HepG2 (cell line): ENCODE data around the gene PALM. TPM values are rescaled to one million over a fixed set of nuclear protein-coding genes. Genes with fewer than 3 reads are reported as not detected.

Source experiments
- ATAC-seq: fragments of 200-7000 bp; cut with Tn5 transposase; 3 replicates; pipeline ENCODE4 v1.9.1; 2020; ENCODE audit warnings: mild to moderate bottlenecking, moderate library complexity
- BruUV-seq: library from RNA; stranded (reverse); fragments of 400-500 nt; replicated peaks from 2 replicates; lab custom pipeline; 2021; lab: Mats Ljungman, UMichigan
- CTCF ChIA-PET: fragments of 300-600 bp; formaldehyde crosslinking; extraction: SDS; loops from one replicate; lab custom pipeline; 2021; ENCODE audit warnings: low total read pairs, inconsistent platforms, low intra/inter-chr PET ratio; lab: Yijun Ruan, JAX
- POLR2A ChIA-PET: fragments of 350-600 bp; sonication (Branson Sonifier 250); formaldehyde crosslinking; loops from one replicate; lab custom pipeline; 2020; ENCODE audit warnings: antibody characterized with exemption, inconsistent platforms; lab: Yijun Ruan, JAX
- DNase-seq: peaks from one replicate; pipeline ENCODE4 v3.0.0-alpha.2; 2015; ENCODE audit warnings: low spot score
- FAIRE-seq: peaks from 3 replicates; lab custom pipeline; 2011; peaks lifted over from hg19 to GRCh38; lab: Jason Lieb, UNC
- H2AFZ ChIP-seq: one replicate; pipeline ENCODE4 v1.6.1; 2011; ENCODE audit warnings: low read length, inconsistent platforms
- H3K27ac ChIP-seq: fragments of 300-600 bp; 3 replicates; pipeline ENCODE4 v1.8.0; 2011; ENCODE audit warnings: mixed run types, mild to moderate bottlenecking, mixed read lengths, low read length, inconsistent platforms; ENCODE audit not compliant: insufficient read depth; ENCODE audit errors: extremely low read length
- H3K27me3 ChIP-seq, 2 experiments: fragments of 200-600 bp in 1 of 2; 2 replicates in 1 of 2; 3 replicates in 1 of 2; pipeline versions ENCODE4 v1.6.0 to v1.8.0; 2011; ENCODE audit warnings: low read length in 2 of 2, mild to moderate bottlenecking in 2 of 2, moderate library complexity in 2 of 2, inconsistent platforms in 1 of 2; ENCODE audit not compliant: insufficient read depth in 2 of 2, control insufficient read depth in 1 of 2
- H3K36me3 ChIP-seq, 2 experiments: fragments of 200-600 bp in 1 of 2; replicated peaks in 1 of 2; 2 replicates in 1 of 2; 3 replicates in 1 of 2; pipeline versions ENCODE4 v1.5.1 to v1.8.0; 2011; ENCODE audit warnings: low read length in 2 of 2, inconsistent platforms in 1 of 2; ENCODE audit not compliant: insufficient read depth in 2 of 2, control insufficient read depth in 1 of 2
- H3K4me1 ChIP-seq: 2 replicates; pipeline ENCODE4 v1.5.1; 2012; ENCODE audit warnings: low read length, inconsistent platforms; ENCODE audit not compliant: insufficient read depth
- H3K4me2 ChIP-seq: 2 replicates; pipeline ENCODE4 v1.6.0; 2011; ENCODE audit warnings: low read depth, low read length, inconsistent platforms
- H3K4me3 ChIP-seq, 3 experiments: fragments of 200-600 bp in 1 of 3; sonication (generic), shearing (Covaris generic) in 1 of 3; replicated peaks in 1 of 3; 2 replicates each; pipeline ENCODE4 v1.5.1; 2011 to 2016; ENCODE audit warnings: low read length in 3 of 3, inconsistent platforms in 2 of 3, low read depth in 2 of 3, mild to moderate bottlenecking in 2 of 3, control low read depth in 1 of 3, mixed read lengths in 1 of 3; ENCODE audit not compliant: insufficient read depth in 1 of 3
- H3K79me2 ChIP-seq: one replicate; pipeline ENCODE4 v1.6.1; 2011; ENCODE audit warnings: low read length, inconsistent platforms; ENCODE audit not compliant: insufficient read depth
- H3K9ac ChIP-seq: 2 replicates; pipeline ENCODE4 v1.6.0; 2011; ENCODE audit warnings: mild to moderate bottlenecking, low read depth, low read length, inconsistent platforms; ENCODE audit not compliant: insufficient read depth
- H3K9me3 ChIP-seq: 2 replicates; pipeline ENCODE4 v1.5.1; 2012; ENCODE audit warnings: mild to moderate bottlenecking, low read length
- H4K20me1 ChIP-seq: 2 replicates; pipeline ENCODE4 v1.6.0; 2011; ENCODE audit warnings: inconsistent platforms, mild to moderate bottlenecking, low read length, moderate library complexity; ENCODE audit not compliant: insufficient read depth
- MZF1 ChIP-seq: sonication (generic); formaldehyde crosslinking; IDR thresholded peaks from 2 replicates; pipeline ENCODE4 v1.8.1; 2023; ENCODE audit warnings: mild to moderate bottlenecking, missing genetic modification reagents, borderline replicate concordance
- PPARG ChIP-seq: conservative IDR thresholded peaks from 2 replicates; pipeline ENCODE4 v1.6.1; 2016; ENCODE audit warnings: missing biosample characterization, missing genetic modification reagents
- SALL1 ChIP-seq: sonication (generic); formaldehyde crosslinking; IDR thresholded peaks from 2 replicates; pipeline ENCODE4 v1.8.0; 2022; ENCODE audit warnings: mild to moderate bottlenecking, missing genetic modification reagents
- SATB2 ChIP-seq: sonication (generic); formaldehyde crosslinking; IDR thresholded peaks from 2 replicates; pipeline ENCODE4 v1.5.0; 2020; ENCODE audit warnings: missing genetic modification reagents
- SP2 ChIP-seq: sonication (generic); formaldehyde crosslinking; IDR thresholded peaks from 2 replicates; pipeline ENCODE4 v1.5.1; 2020; ENCODE audit warnings: mild to moderate bottlenecking, missing genetic modification reagents
- TBX2 ChIP-seq: sonication (generic); formaldehyde crosslinking; IDR thresholded peaks from 2 replicates; pipeline ENCODE4 v1.5.0; 2020; ENCODE audit warnings: missing genetic modification reagents, mild to moderate bottlenecking, borderline replicate concordance
- THAP11 ChIP-seq: IDR thresholded peaks from 2 replicates; pipeline ENCODE4 v1.6.1; 2016; ENCODE audit warnings: missing biosample characterization, missing genetic modification reagents
- TMF1 ChIP-seq: sonication (generic); formaldehyde crosslinking; IDR thresholded peaks from 2 replicates; pipeline ENCODE4 v1.8.1; 2022; ENCODE audit warnings: low read depth, missing genetic modification reagents
- ZBTB39 ChIP-seq: sonication (generic); formaldehyde crosslinking; IDR thresholded peaks from 2 replicates; pipeline ENCODE4 v1.5.0; 2020; ENCODE audit warnings: missing genetic modification reagents
- ZNF207 ChIP-seq: fragments of 450-650 bp; IDR thresholded peaks from 2 replicates; pipeline ENCODE4 v1.6.1; 2016; ENCODE audit warnings: antibody characterized with exemption, borderline replicate concordance
- ZNF235 ChIP-seq: sonication (generic); formaldehyde crosslinking; IDR thresholded peaks from 2 replicates; pipeline ENCODE4 v1.8.1; 2023; ENCODE audit warnings: mild to moderate bottlenecking, missing genetic modification reagents, borderline replicate concordance
- ZNF34 ChIP-seq: sonication (generic); formaldehyde crosslinking; IDR thresholded peaks from 2 replicates; pipeline ENCODE4 v1.4.0; 2020; ENCODE audit warnings: mild to moderate bottlenecking, missing genetic modification reagents, borderline replicate concordance
- ZNF503 ChIP-seq: sonication (generic); formaldehyde crosslinking; IDR thresholded peaks from 2 replicates; pipeline ENCODE4 v1.4.0; 2020; ENCODE audit warnings: missing genetic modification reagents
- ZNF883 ChIP-seq: sonication (generic); formaldehyde crosslinking; IDR thresholded peaks from 2 replicates; pipeline ENCODE4 v1.5.1; 2020; ENCODE audit warnings: mild to moderate bottlenecking, missing genetic modification reagents; ENCODE audit errors: not compliant biosample characterization
- WGBS: methylation state at CpG from one replicate; pipeline ENCODE4 v1.1.6; 2017; ENCODE audit warnings: low lambda C conversion rate; 5-methylcytosine and 5-hydroxymethylcytosine counted together
- in situ Hi-C: cut with HindIII; loops from 2 replicates; pipeline ENCODE4 v1.10.0; 2017; ENCODE audit warnings: low pct_unique_long_range_greater_than_20kb; ENCODE audit not compliant: extremely low pct_ligation_motif_present
- intact Hi-C: fragments of 100-400 bp; cut with micrococcal nuclease; formaldehyde crosslinking; loops from one replicate; pipeline ENCODE4 v1.10.0; 2022; ENCODE audit not compliant: unreplicated experiment
- polyA plus RNA-seq, 8 experiments: library from polyadenylated mRNA; depleted of rRNA in 3 of 8; stranded (reverse) in 7 of 8; unstranded in 1 of 8; fragments of >200 nt; fragmentation: Illumina TruSeq in 4 of 8; extraction: Trizol in 4 of 8; gene quantifications; 2 replicates each; pipeline versions ENCODE4 v1.2.1 to v1.2.3, GENCODE V29; 2011 to 2016; ENCODE audit warnings: low read depth in 4 of 8, missing spikeins in 1 of 8, mixed read lengths in 1 of 8; ENCODE audit not compliant: insufficient read depth in 1 of 8
- total RNA-seq, 5 experiments: library from RNA; depleted of rRNA; stranded (reverse); fragments of >200 nt; fragmentation: Illumina TruSeq; extraction: Trizol; gene quantifications; 2 replicates each; pipeline ENCODE4 v1.2.3, GENCODE V29; 2016; ENCODE audit warnings: low read depth in 1 of 5
- TF ChIP-seq, protein P1 (sequence below): IDR thresholded peaks from 2 replicates; pipeline ENCODE4 v1.6.1; 2016; ENCODE audit warnings: low read depth, control low read depth
- TF ChIP-seq, protein P2 (sequence below): sonication (generic); formaldehyde crosslinking; IDR thresholded peaks from 2 replicates; pipeline ENCODE4 v1.5.0; 2020; ENCODE audit warnings: missing genetic modification reagents
- TF ChIP-seq, protein P3 (sequence below): sonication (generic); formaldehyde crosslinking; conservative IDR thresholded peaks from 2 replicates; pipeline ENCODE4 v1.4.0; 2020; ENCODE audit warnings: missing genetic modification reagents

PALM gene
- total and polyA plus RNA-seq, 2 of the 13 experiments (the other 11 are each of a cell fraction or from before 2014, with no cell fraction given), result 4.0 to 9.7 TPM

GRCh38 chr19:731000-731399, 22.3 kb downstream of the PALM start:
- Histone ChIP-seq H3K79me2 (no peaks in the 10 kb centered on the region), H3K27ac (no peak overlapping the region), H3K9ac (no peak overlapping the region), H3K4me2 (no peak overlapping the region), H3K4me1 (no peaks in the 10 kb centered on the region), H4K20me1 (no peaks in the 10 kb centered on the region), H3K36me3 (no peaks in the 10 kb centered on the region), H3K27me3 (no peaks in the 10 kb centered on the region), H2AFZ (no peak overlapping the region), H3K4me3 (no peak overlapping the region), H3K9me3 (no peaks in the 10 kb centered on the region)
- ChIA-PET CTCF (no interaction called here), POLR2A (no interaction called here)
- FAIRE-seq (no peak), ATAC-seq (no peak), DNase-seq (no peak)
- in situ Hi-C loops (loop anchor here (5.0 to 10.0 kb wide), 2 partner anchors 64 to 146 kb away; partner anchors contain the start of gene HCN2), intact Hi-C loops (no loop called here)
- no peak for TF ChIP-seq ZNF207
- no peak for TF ChIP-seq TBX2 (CRISPR knock-in tag)
- TF ChIP-seq SATB2, result no peak
- TF ChIP-seq, protein P1, sequence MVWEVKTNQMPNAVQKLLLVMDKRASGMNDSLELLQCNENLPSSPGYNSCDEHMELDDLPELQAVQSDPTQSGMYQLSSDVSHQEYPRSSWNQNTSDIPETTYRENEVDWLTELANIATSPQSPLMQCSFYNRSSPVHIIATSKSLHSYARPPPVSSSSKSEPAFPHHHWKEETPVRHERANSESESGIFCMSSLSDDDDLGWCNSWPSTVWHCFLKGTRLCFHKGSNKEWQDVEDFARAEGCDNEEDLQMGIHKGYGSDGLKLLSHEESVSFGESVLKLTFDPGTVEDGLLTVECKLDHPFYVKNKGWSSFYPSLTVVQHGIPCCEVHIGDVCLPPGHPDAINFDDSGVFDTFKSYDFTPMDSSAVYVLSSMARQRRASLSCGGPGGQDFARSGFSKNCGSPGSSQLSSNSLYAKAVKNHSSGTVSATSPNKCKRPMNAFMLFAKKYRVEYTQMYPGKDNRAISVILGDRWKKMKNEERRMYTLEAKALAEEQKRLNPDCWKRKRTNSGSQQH (CRISPR knock-in tag), result no peak
- TF ChIP-seq, protein P2, sequence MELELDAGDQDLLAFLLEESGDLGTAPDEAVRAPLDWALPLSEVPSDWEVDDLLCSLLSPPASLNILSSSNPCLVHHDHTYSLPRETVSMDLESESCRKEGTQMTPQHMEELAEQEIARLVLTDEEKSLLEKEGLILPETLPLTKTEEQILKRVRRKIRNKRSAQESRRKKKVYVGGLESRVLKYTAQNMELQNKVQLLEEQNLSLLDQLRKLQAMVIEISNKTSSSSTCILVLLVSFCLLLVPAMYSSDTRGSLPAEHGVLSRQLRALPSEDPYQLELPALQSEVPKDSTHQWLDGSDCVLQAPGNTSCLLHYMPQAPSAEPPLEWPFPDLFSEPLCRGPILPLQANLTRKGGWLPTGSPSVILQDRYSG (CRISPR knock-in tag), result no peak
- no peak for TF ChIP-seq SP2 (CRISPR knock-in tag)
- no peak for TF ChIP-seq SALL1 (CRISPR knock-in tag)
- TF ChIP-seq THAP11 (CRISPR knock-in tag), result no peak
- TF ChIP-seq ZNF503 (CRISPR knock-in tag), result no peak
- TF ChIP-seq ZBTB39 (CRISPR knock-in tag), result no peak
- TF ChIP-seq PPARG, result no peak
- TF ChIP-seq TMF1 (CRISPR knock-in tag), result no peak
- TF ChIP-seq, protein P3, sequence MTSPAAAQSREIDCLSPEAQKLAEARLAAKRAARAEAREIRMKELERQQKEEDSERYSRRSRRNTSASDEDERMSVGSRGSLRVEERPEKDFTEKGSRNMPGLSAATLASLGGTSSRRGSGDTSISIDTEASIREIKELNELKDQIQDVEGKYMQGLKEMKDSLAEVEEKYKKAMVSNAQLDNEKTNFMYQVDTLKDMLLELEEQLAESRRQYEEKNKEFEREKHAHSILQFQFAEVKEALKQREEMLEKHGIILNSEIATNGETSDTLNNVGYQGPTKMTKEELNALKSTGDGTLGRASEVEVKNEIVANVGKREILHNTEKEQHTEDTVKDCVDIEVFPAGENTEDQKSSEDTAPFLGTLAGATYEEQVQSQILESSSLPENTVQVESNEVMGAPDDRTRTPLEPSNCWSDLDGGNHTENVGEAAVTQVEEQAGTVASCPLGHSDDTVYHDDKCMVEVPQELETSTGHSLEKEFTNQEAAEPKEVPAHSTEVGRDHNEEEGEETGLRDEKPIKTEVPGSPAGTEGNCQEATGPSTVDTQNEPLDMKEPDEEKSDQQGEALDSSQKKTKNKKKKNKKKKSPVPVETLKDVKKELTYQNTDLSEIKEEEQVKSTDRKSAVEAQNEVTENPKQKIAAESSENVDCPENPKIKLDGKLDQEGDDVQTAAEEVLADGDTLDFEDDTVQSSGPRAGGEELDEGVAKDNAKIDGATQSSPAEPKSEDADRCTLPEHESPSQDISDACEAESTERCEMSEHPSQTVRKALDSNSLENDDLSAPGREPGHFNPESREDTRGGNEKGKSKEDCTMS (CRISPR knock-in tag), result no peak
- TF ChIP-seq MZF1, result no peak
- no peak for TF ChIP-seq ZNF883
- no peak for TF ChIP-seq ZNF34 (CRISPR knock-in tag)
- TF ChIP-seq ZNF235 (CRISPR knock-in tag), result no peak
- no CpG with 5 or more reads among the region's 16 CpGs for WGBS
- BruUV-seq, result no TSS peak
